HG03460 (cell line): ENCODE data around the gene ATAD2B.

Experiments
- ATAC-seq: cut with Tn5 transposase; IDR thresholded peaks from one replicate; pipeline ENCODE4 v1.9.1; 2021; ENCODE audit not compliant: unreplicated experiment

ATAD2B gene

GRCh38 chr2:23915327-23915726 lies 11.6 kb downstream of the ATAD2B start:
- no peak for ATAC-seq

DNA sequence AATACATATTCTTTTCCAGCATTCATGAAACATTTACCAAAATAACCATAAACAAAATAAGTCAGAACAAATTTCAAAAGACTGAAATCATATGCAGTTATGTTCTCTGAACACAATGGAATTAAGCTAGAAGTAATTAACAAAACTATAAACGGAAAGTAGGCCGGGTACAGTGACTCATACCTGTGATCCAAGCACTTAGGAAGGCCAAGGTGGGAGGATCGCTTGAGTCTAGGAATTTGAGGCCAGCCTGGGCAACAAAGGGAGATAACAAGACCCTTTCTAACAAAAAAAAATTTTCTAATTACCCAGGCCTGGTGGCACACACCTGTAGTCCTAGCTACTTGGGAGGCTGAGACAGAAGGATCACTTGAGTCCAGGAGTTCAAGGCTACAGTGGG lies 14.9 kb downstream of the ATAD2B start:
- ATAC-seq, result no peak

GRCh38 chr2:23905155-23905554 lies 21.8 kb downstream of the ATAD2B start:
- no peak for ATAC-seq

GRCh38 chr2:23904692-23905091 lies 22.2 kb downstream of the ATAD2B start:
- ATAC-seq, result no peak

- no peak for ATAC-seq
These were observed 22.7 kb downstream of the ATAD2B start for GRCh38 chr2:23904215-23904614.

- no peak for ATAC-seq
These were observed 23.9 kb downstream of the ATAD2B start for GRCh38 chr2:23903034-23903433.

DNA sequence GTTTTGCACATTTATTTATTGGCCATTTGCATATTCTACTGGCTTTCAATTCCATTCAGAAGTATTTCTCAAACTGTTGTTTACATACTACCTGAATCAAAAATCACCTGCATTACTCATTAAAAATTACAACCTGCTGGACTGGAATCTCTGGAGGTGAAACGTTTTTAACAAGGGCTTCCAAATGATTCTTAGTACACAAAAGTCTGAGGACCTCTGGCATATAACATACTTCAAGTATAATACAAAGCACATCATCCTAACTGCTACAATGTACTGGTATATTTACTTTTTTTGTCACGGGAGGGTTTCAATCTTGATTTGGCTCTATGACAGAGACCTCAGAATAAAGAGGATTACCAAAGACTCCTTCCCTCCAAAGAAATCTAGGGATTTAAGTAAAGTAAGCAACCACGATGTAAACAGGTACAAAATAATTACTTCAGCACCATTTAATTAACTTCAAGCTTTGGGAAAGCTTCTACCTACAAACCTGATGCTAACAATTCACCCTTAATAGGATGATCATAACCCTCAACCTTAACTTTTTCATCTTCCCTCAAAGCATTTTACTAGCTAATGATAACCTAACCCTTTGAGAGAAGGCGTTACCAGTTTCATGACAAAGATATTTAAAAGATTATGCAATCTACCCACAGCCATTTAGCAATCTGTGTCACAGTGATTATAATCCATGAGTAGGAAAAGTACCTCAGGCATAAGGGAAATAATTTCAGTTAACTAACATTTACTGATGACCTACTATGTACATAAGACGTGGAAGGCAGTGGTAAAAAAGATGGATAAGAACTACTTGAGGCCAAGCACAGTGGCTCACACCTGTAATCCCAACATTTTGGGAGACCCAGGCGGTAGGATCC lies 24.7 kb downstream of the ATAD2B start:
- ATAC-seq, result no peak

- ATAC-seq, result no peak
These were observed 26.2 kb downstream of the ATAD2B start for GRCh38 chr2:23900541-23901322.

GRCh38 chr2:23900133-23900532 lies 26.8 kb downstream of the ATAD2B start:
- ATAC-seq, result no peak

DNA sequence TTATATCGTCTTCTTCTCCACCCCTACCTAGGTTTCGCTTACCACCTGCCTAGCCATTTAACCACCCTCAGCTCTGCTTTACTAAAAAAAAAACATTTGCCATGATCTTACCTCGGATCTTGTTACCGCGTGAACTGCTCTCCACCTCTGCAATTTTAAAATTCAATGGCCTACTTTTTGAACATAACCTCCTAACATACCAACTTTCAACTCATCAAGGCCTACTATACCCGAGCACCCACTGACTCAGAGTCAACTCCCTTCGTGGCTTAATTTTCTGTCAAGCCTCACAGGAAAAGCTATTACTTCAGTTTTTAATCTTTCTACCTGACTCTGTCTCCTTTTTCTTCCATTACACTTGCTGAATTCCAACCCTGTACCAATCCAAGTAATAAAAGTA lies 55.7 kb downstream of the ATAD2B start:
- no peak for ATAC-seq

- ATAC-seq, result no peak
These were observed 59.5 kb downstream of the ATAD2B start for GRCh38 chr2:23867449-23867848.

DNA sequence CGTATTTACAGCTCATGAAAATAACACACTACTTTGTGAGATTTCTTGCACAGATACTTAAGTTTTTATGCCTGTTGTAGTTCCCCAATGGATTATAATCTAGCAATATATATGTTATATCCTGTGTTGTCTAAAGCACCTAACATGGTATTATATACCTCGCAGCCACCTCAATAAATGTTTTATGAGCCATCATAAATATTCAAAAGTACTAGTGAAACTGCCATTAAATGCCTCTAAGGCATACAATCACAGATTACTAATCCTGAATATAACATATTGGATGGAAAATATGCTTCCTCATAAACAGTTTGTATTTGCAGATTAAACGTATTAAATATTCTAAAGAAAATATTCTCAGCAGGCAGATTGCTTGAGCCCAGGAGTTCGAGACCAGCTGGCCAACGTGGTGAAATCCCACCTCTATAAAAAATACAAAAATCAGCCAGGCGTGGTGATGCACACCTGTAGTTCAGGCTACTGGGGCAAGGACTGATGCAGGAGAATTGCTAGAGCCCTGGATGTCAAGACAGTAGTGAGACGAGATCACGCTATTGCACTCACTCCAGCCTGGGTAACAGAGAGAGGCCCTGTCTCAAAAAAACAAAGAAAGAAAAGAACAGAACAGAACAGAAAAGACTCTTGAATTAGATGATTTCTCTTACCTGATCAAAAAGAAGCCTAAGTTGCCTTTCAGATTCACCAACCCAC lies 64.1 kb downstream of the ATAD2B start:
- no peak for ATAC-seq

GRCh38 chr2:23861952-23862351 lies 65.0 kb downstream of the ATAD2B start:
- no peak for ATAC-seq

GRCh38 chr2:23859983-23860382 lies 66.9 kb downstream of the ATAD2B start:
- no peak for ATAC-seq

DNA sequence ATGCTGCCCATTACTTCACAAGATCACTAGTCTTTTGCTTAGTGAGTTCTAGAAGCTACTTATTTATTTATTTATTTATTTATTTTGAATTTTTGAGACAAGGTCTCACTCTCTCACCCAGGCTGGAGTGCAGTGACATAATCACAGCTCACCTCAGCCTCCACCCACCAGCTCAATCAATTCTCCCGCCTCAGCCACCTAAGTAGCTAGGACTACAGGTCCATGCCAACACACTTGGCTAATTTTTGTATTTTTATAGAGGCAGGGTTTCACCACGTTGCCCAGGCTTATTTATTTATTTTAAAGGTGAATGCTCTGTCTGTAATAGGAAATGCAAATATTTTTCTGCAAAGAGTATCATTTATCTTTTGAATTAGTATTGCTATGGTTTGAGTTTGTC lies 67.7 kb downstream of the ATAD2B start:
- ATAC-seq, result no peak

GRCh38 chr2:23850564-23851256 lies 76.2 kb downstream of the ATAD2B start:
- ATAC-seq, result peak; percentile 73

- no peak for ATAC-seq
These were observed 82.0 kb downstream of the ATAD2B start for GRCh38 chr2:23844905-23845304.

- no peak for ATAC-seq
These were observed 83.6 kb downstream of the ATAD2B start for GRCh38 chr2:23843051-23843976.

DNA sequence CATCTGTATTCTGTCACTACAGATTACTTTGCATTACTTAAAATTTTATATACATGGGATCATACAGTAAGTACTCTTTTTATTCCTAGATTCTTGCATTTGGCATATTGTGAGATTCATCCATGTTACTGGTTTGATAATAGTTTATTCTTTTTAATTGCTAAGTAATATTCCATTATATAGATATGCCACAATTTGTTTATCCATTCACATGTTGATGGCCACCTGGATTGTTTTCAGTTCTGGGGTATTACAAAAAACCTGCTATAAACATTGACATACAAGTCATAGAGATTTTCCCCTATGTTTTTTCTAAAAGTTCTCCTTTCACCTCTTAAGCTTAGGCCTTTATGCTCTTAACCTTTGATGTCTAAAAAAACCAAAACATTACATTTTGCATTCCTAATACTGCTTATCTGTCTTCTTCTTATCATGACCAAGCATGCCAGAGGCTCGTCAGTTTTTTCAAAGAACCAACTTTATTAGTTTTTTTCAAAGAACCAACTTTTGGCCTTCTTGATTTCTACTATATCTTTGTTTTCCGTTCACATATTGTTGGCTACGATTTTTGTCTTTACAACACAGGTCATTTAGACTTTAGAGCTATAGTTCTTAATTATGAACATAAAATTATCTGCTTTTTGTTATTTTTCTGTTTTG lies 86.9 kb downstream of the ATAD2B start:
- ATAC-seq, result no peak
